ENCODE measurements around the gene SUGP1.

The SUGP1 gene

GRCh38 chr19:19342086-19343015, 22.0 kb upstream of the SUGP1 start:
- TF ChIP-seq, protein P1, sequence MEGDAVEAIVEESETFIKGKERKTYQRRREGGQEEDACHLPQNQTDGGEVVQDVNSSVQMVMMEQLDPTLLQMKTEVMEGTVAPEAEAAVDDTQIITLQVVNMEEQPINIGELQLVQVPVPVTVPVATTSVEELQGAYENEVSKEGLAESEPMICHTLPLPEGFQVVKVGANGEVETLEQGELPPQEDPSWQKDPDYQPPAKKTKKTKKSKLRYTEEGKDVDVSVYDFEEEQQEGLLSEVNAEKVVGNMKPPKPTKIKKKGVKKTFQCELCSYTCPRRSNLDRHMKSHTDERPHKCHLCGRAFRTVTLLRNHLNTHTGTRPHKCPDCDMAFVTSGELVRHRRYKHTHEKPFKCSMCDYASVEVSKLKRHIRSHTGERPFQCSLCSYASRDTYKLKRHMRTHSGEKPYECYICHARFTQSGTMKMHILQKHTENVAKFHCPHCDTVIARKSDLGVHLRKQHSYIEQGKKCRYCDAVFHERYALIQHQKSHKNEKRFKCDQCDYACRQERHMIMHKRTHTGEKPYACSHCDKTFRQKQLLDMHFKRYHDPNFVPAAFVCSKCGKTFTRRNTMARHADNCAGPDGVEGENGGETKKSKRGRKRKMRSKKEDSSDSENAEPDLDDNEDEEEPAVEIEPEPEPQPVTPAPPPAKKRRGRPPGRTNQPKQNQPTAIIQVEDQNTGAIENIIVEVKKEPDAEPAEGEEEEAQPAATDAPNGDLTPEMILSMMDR (IDR thresholded peaks at IDR 0.05; ENCODE audit: borderline replicate concordance, insufficient read depth, low read depth, low read length), result peak; percentile 83
- no peak overlapping the region for H3K4me3 ChIP-seq (ENCODE audit: low read depth, low read length)

DNA sequence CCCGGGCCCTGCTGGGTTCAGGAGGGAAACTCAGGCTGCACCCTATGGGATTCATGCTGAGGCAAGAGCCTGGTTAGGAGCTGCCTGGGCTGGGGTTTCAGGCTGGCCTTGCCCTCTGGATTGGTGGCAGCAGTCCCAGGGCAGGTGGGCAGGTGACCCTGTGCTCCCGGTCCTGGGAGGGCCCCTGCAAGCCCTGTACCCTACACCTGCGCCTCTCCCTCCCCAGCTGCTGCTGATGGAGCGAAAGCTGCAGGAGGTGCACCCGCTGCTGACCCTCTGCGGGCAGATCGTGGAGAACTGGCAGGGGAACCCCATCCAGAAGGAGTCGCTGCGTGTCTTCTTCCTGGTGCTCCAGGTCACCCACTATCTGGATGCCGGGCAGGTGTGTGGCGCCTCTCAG, 20.7 kb upstream of the SUGP1 start:
- TF ChIP-seq, protein P1 (IDR thresholded peaks at IDR 0.05; ENCODE audit: borderline replicate concordance, insufficient read depth, low read depth, low read length), result no peak
- no peak overlapping the region for H3K4me3 ChIP-seq (ENCODE audit: low read depth, low read length)

GRCh38 chr19:19338082-19338481, 17.8 kb upstream of the SUGP1 start:
- TF ChIP-seq, protein P1 (IDR thresholded peaks at IDR 0.05; ENCODE audit: borderline replicate concordance, insufficient read depth, low read depth, low read length), result no peak
- no peak overlapping the region for H3K4me3 ChIP-seq (ENCODE audit: low read depth, low read length)

GRCh38 chr19:19337120-19337519, 16.8 kb upstream of the SUGP1 start:
- no peak overlapping the region for H3K4me3 ChIP-seq (ENCODE audit: low read depth, low read length)
- TF ChIP-seq, protein P1 (IDR thresholded peaks at IDR 0.05; ENCODE audit: borderline replicate concordance, insufficient read depth, low read depth, low read length), result no peak

- no peak overlapping the region for H3K4me3 ChIP-seq (ENCODE audit: low read depth, low read length)
- TF ChIP-seq, protein P1 (IDR thresholded peaks at IDR 0.05; ENCODE audit: borderline replicate concordance, insufficient read depth, low read depth, low read length), result no peak
These were observed 16.3 kb upstream of the SUGP1 start for GRCh38 chr19:19336597-19336996.

- TF ChIP-seq, protein P1 (IDR thresholded peaks at IDR 0.05; ENCODE audit: borderline replicate concordance, insufficient read depth, low read depth, low read length), result no peak
- H3K4me3 ChIP-seq (ENCODE audit: low read depth, low read length), result no peak overlapping the region
These were observed 15.3 kb upstream of the SUGP1 start for GRCh38 chr19:19335408-19336158.
